ENCODE data around the gene CCDC127. TPM values are rescaled to one million over a fixed set of nuclear protein-coding genes. Genes with fewer than 3 reads are reported as not detected.
A peak's percentile ranks its signal among the peaks of the same experiment; 100 is the strongest.
"Not testable (repeated sequence)": the region's sequence is repeated elsewhere in the genome, so short reads cannot be mapped to it uniquely, and the experiment has no call there.

The CCDC127 gene
- polyA plus RNA-seq, 3 donors, result 0.68 to 1.5 (median 0.85) TPM

DNA sequence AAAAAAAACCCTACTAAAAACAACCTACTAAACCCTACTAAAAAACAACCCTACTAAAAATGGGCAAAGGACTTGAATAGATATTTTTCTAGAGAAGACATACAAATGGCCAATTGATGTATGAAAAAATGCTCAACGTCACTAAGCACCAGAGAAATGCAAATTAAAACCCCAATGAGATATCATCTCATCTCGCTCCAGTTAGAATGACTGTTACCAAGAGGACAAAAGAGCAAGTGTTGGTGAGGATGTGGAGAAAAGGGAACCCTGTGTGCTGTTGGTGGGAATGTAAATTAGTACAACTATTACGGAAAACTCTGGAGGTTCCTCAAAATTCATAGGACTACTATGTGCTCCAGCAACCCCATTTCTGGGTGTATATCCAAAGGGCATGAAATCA is 10.9 kb upstream of the CCDC127 start:
- no peak overlapping the region for H2AFZ ChIP-seq (ENCODE audit: insufficient read depth, low read depth, low read length, poor library complexity, severe bottlenecking)
- no peak for TF ChIP-seq CTCF (IDR thresholded peaks at IDR 0.05)
- H3K4me1 Mint-ChIP-seq, result no peaks in the 10 kb centered on the region
- H3K4me3 Mint-ChIP-seq, result no peak overlapping the region
- peaks cover 79 to 92% of the 10 kb centered on the region in 2 donors for H3K36me3 Mint-ChIP-seq
- peaks cover 8% of the 10 kb centered on the region for H4K20me1 ChIP-seq (ENCODE audit: insufficient read depth, low read length)
- H3K27ac Mint-ChIP-seq, result no peak overlapping the region
- H3K27ac ChIP-seq (ENCODE audit: low read depth in 1 of 2, low read length in 2 of 2), result no peak overlapping the region
- no CpG with 5 or more reads among the region's 3 CpGs for WGBS (ENCODE audit: insufficient coverage)
- H3K9me3 ChIP-seq (replicated peaks in 1 of 2; ENCODE audit: control insufficient read depth in 1 of 2, insufficient read depth in 1 of 2, low read length in 2 of 2), result no peaks in the 10 kb centered on the region
- no peaks in the 10 kb centered on the region for H3K9me3 Mint-ChIP-seq
- intact Hi-C loops (cut with micrococcal nuclease), result no loop called here
- H3K27me3 Mint-ChIP-seq (ENCODE audit: low read depth in 3 of 3), result no peaks in the 10 kb centered on the region
- H3K9ac ChIP-seq (ENCODE audit: insufficient read depth, low read length, poor library complexity, severe bottlenecking), result no peak overlapping the region
- H3K27me3 ChIP-seq (ENCODE audit: control insufficient read depth in 2 of 2, insufficient read depth in 2 of 2, low read length in 2 of 2), result no peaks in the 10 kb centered on the region
- no peak overlapping the region for H3K4me2 ChIP-seq (replicated peaks; ENCODE audit: extremely low read depth, low read length, poor library complexity, severe bottlenecking)
- no peaks in the 10 kb centered on the region for H3K79me2 ChIP-seq (ENCODE audit: insufficient read depth, low read length)
- peaks cover 91 to 98% of the 10 kb centered on the region in 2 donors for H3K36me3 ChIP-seq (replicated peaks in 1 of 2; ENCODE audit: control insufficient read depth in 1 of 2, insufficient read depth in 2 of 2, low read length in 2 of 2)
- no peaks in the 10 kb centered on the region for H3K4me1 ChIP-seq (ENCODE audit: control insufficient read depth in 1 of 2, insufficient read depth in 2 of 2, low read length in 2 of 2)
- H3K4me3 ChIP-seq (replicated peaks in 1 of 3; ENCODE audit: low read depth in 2 of 3, low read length in 3 of 3), result no peak overlapping the region
- no peak for DNase-seq

GRCh38 chr5:227375-227774 is 9.4 kb upstream of the CCDC127 start:
- H3K4me2 ChIP-seq (replicated peaks; ENCODE audit: extremely low read depth, low read length, poor library complexity, severe bottlenecking); H2AFZ ChIP-seq (ENCODE audit: insufficient read depth, low read depth, low read length, poor library complexity, severe bottlenecking); DNase-seq; H3K27me3 Mint-ChIP-seq (ENCODE audit: low read depth in 3 of 3); H3K27ac Mint-ChIP-seq; H3K27me3 ChIP-seq (ENCODE audit: control insufficient read depth in 2 of 2, insufficient read depth in 2 of 2, low read length in 2 of 2); H3K9me3 ChIP-seq (replicated peaks in 1 of 2; ENCODE audit: control insufficient read depth in 1 of 2, insufficient read depth in 1 of 2, low read length in 2 of 2); H3K27ac ChIP-seq (ENCODE audit: low read depth in 1 of 2, low read length in 2 of 2); H3K4me3 ChIP-seq (replicated peaks in 1 of 3; ENCODE audit: low read depth in 2 of 3, low read length in 3 of 3); intact Hi-C loops (cut with micrococcal nuclease); H3K9me3 Mint-ChIP-seq; H3K4me1 ChIP-seq (ENCODE audit: control insufficient read depth in 1 of 2, insufficient read depth in 2 of 2, low read length in 2 of 2); H3K9ac ChIP-seq (ENCODE audit: insufficient read depth, low read length, poor library complexity, severe bottlenecking): not testable (repeated sequence)
- Histone ChIP-seq H3K79me2 (ENCODE audit: insufficient read depth, low read length) (peaks cover 12% of the 10 kb centered on the region), H3K36me3 (replicated peaks in 1 of 2; ENCODE audit: control insufficient read depth in 1 of 2, insufficient read depth in 2 of 2, low read length in 2 of 2) (peaks cover 78 to 92% of the 10 kb centered on the region in 2 donors), H4K20me1 (ENCODE audit: insufficient read depth, low read length) (peaks cover 23% of the 10 kb centered on the region)
- H3K4me1 Mint-ChIP-seq, result peaks cover 11% of the 10 kb centered on the region
- H3K4me3 Mint-ChIP-seq, result peak overlapping the region in 1 of 2 donors; percentile 18
- peaks cover 72 to 84% of the 10 kb centered on the region in 2 donors for H3K36me3 Mint-ChIP-seq
- 100% methylated on average over 3 of the region's 17 CpGs for whole genome bisulfite sequencing (ENCODE audit: insufficient coverage)

Measured in CD14-positive monocyte (primary cell).